HUES48 (cell line): ENCODE results near the gene FHIT.
"Not testable (repeated sequence)": the region's sequence is repeated elsewhere in the genome, so short reads cannot be mapped to it uniquely, and the experiment has no call there.

Experiments
- H3K27ac ChIP-seq: one replicate; pipeline ENCODE4 v1.7.0; 2013; ENCODE audit warnings: low read depth, low read length, inconsistent platforms
- H3K27me3 ChIP-seq: 2 replicates; pipeline ENCODE4 v1.6.1; 2013; ENCODE audit warnings: mild to moderate bottlenecking, low read length; ENCODE audit not compliant: control insufficient read depth, insufficient read depth
- H3K36me3 ChIP-seq: 2 replicates; pipeline ENCODE4 v1.6.1; 2013; ENCODE audit warnings: low read length; ENCODE audit not compliant: control insufficient read depth, insufficient read depth
- H3K4me1 ChIP-seq: 2 replicates; pipeline ENCODE4 v1.6.1; 2013; ENCODE audit warnings: mild to moderate bottlenecking, low read length; ENCODE audit not compliant: control insufficient read depth, insufficient read depth
- H3K4me3 ChIP-seq: 2 replicates; pipeline ENCODE4 v1.5.1; 2013; ENCODE audit warnings: mild to moderate bottlenecking, low read depth, low read length
- H3K9ac ChIP-seq: 2 replicates; pipeline ENCODE4 v1.6.1; 2013; ENCODE audit warnings: mild to moderate bottlenecking, low read depth, low read length, moderate library complexity
- H3K9me3 ChIP-seq: 2 replicates; pipeline ENCODE4 v1.6.1; 2013; ENCODE audit warnings: low read length; ENCODE audit not compliant: control insufficient read depth, insufficient read depth

The FHIT gene

GRCh38 chr3:61035573-61035972, 215.7 kb downstream of the FHIT start:
- no peak overlapping the region for H3K9ac ChIP-seq
- H3K27ac ChIP-seq: no peak overlapping the region
- no peak overlapping the region for H3K4me3 ChIP-seq
- H3K27me3 ChIP-seq: no peaks in the 10 kb centered on the region
- H3K4me1 ChIP-seq: no peaks in the 10 kb centered on the region
- no peaks in the 10 kb centered on the region for H3K36me3 ChIP-seq
- no peaks in the 10 kb centered on the region; the same call in 1 of the 2 replicates for H3K9me3 ChIP-seq

GRCh38 chr3:61032991-61033390, 218.3 kb downstream of the FHIT start:
- Histone ChIP-seq H3K9me3 (no peaks in the 10 kb centered on the region), H3K9ac (no peak overlapping the region), H3K27ac (no peak overlapping the region), H3K4me3 (no peak overlapping the region), H3K36me3 (no peaks in the 10 kb centered on the region), H3K27me3 (no peaks in the 10 kb centered on the region), H3K4me1 (no peaks in the 10 kb centered on the region)

DNA sequence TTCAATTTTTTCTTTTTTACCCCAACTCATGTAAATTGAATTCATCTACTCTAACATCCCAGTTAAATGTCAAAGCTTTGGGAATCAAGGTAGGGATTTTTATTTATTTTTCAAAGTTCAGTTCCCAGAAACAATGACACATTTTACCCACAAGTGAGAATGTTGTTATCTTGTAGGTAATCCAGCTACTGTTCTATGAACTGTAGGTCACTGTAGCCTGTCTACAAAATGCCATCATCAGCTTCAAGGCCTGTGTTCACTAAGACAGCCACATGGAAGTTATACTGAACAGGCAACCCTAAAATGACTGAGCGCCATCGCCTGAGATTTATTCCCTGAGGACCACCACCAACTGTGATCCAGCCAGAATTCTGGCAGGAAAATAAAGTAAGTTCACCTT, 219.7 kb downstream of the FHIT start:
- no peak overlapping the region for H3K4me3 ChIP-seq
- H3K9ac ChIP-seq: no peak overlapping the region
- H3K4me1 ChIP-seq: no peaks in the 10 kb centered on the region
- no peaks in the 10 kb centered on the region for H3K9me3 ChIP-seq
- no peaks in the 10 kb centered on the region for H3K36me3 ChIP-seq
- no peaks in the 10 kb centered on the region for H3K27me3 ChIP-seq
- no peak overlapping the region for H3K27ac ChIP-seq

GRCh38 chr3:61030469-61031035, 220.7 kb downstream of the FHIT start:
- no peak overlapping the region for H3K27ac ChIP-seq
- no peaks in the 10 kb centered on the region for H3K9me3 ChIP-seq
- H3K4me1 ChIP-seq: no peaks in the 10 kb centered on the region
- no peak overlapping the region for H3K4me3 ChIP-seq
- H3K9ac ChIP-seq: no peak overlapping the region
- no peaks in the 10 kb centered on the region for H3K36me3 ChIP-seq
- H3K27me3 ChIP-seq: no peaks in the 10 kb centered on the region

GRCh38 chr3:61029194-61029593, 222.1 kb downstream of the FHIT start:
- no peak overlapping the region for H3K9ac ChIP-seq
- H3K4me1 ChIP-seq: no peaks in the 10 kb centered on the region
- H3K9me3 ChIP-seq: no peaks in the 10 kb centered on the region
- no peak overlapping the region for H3K4me3 ChIP-seq
- no peak overlapping the region for H3K27ac ChIP-seq
- H3K36me3 ChIP-seq: no peaks in the 10 kb centered on the region
- H3K27me3 ChIP-seq: no peaks in the 10 kb centered on the region

DNA sequence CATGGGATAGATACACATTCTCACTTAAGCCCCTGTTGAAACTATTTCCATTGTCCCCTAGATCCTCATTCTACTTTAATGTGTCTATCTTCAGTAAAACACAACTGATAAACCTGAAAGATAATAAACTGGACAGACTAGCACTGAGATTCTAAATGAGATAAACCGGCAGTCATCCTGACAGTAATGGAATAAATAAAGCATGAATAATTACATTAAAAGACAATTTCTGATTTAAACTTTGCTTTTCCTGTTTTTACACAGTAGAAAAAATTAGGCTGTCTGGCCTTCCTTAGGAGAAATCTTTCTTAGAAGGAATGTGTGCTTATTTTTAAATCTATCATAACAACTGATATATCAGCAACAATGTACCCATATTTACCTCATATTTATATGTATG, 232.4 kb downstream of the FHIT start:
- Histone ChIP-seq H3K27me3 (no peaks in the 10 kb centered on the region), H3K27ac (no peak overlapping the region), H3K9ac (no peak overlapping the region), H3K36me3 (no peaks in the 10 kb centered on the region), H3K4me1 (peaks cover 4% of the 10 kb centered on the region; the same call in 1 of the 2 replicates), H3K4me3 (no peak overlapping the region), H3K9me3 (no peaks in the 10 kb centered on the region)

DNA sequence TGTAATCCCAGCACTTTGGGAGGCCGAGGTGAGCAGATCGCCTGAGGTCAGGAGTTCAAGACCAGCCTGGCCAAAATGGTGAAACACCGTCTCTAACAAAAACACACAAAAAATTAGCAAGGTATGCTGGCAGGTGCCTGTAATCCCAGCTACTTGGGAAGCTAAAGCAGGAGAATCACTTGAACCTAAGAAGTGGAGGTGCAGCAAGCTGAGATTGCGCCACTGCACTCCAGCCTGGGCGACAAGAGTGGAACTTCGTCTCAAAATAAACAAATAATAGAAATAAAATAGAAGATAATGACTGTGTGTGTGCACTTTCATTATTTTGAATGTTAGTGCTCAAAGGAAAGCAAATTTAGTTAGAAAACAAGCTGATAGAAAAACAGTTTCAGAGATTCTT, 234.2 kb downstream of the FHIT start:
- H3K27ac ChIP-seq, H3K9ac ChIP-seq, H3K9me3 ChIP-seq, H3K27me3 ChIP-seq, H3K36me3 ChIP-seq, H3K4me1 ChIP-seq, H3K4me3 ChIP-seq: not testable (repeated sequence)

GRCh38 chr3:61015859-61016258, 235.4 kb downstream of the FHIT start:
- Histone ChIP-seq H3K9me3 (no peaks in the 10 kb centered on the region), H3K27me3 (no peaks in the 10 kb centered on the region), H3K27ac (no peak overlapping the region), H3K36me3 (no peaks in the 10 kb centered on the region), H3K4me1 (peaks cover 4% of the 10 kb centered on the region; the same call in 1 of the 2 replicates), H3K9ac (no peak overlapping the region), H3K4me3 (no peak overlapping the region)

DNA sequence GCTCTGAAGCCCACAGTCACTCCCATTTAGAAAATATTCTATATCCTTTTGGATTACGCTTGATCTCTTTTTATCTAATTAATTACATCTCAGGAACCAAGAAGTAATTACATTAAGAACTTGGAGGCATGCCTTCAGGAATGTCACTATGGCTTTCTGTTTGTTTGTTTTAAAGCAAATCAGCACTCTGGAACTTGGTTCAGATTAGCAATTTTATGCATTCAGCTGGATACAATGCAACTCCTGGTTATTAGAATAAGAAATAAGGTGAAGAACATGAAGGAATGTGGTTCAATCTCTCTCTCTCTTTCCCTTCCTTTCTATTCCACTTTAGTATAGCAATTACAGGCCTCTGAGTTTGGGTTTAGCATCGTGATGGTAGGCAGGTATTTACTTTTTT, 235.8 kb downstream of the FHIT start:
- no peaks in the 10 kb centered on the region for H3K27me3 ChIP-seq
- H3K9me3 ChIP-seq: no peaks in the 10 kb centered on the region
- no peak overlapping the region for H3K27ac ChIP-seq
- peaks cover 4% of the 10 kb centered on the region; the same call in 1 of the 2 replicates for H3K4me1 ChIP-seq
- no peaks in the 10 kb centered on the region for H3K36me3 ChIP-seq
- no peak overlapping the region for H3K9ac ChIP-seq
- no peak overlapping the region for H3K4me3 ChIP-seq

GRCh38 chr3:61008998-61009380, 242.3 kb downstream of the FHIT start:
- no peak overlapping the region for H3K4me3 ChIP-seq
- no peaks in the 10 kb centered on the region for H3K27me3 ChIP-seq
- H3K4me1 ChIP-seq: peaks cover 4% of the 10 kb centered on the region; the same call in 1 of the 2 replicates
- H3K36me3 ChIP-seq: no peaks in the 10 kb centered on the region
- H3K9ac ChIP-seq: no peak overlapping the region
- no peak overlapping the region for H3K27ac ChIP-seq
- no peaks in the 10 kb centered on the region for H3K9me3 ChIP-seq

DNA sequence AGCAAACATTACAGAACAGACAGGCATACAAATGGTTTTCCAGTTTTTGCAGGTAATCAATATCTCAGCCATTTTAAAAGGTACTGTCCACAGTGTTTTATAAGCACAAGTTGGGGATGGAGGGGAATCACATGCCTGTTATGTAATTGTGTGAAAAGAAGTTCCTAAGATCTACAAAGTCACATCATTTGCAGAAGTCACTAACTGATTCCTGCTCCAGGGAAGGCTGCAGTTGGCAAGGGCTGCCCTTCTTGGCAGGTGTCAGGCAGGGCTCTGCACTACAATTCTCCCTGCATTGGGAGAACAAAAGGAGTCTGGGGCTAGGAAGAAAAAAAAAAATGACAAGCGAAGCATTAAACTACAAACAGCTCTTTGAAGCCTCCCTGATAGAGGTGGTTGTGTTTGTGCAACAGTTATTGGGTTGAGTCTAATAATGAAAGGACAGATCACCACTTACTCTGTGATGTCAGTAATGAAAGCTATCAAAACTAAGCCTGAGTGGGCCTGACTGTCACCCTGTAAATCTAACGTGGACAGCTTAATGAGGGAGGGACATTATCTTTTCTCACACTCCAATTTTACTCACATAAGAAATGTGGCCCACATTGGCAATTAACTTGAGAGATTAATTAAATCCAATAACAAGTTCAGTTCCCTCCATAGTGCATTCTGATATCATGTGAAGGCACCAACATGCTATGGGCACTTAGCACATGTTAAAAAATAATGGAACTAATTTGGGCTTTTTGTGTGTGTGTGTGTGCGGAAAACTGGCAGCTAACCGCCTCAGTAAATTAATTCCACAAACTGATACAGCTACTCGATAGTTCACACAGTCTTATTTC, 242.9 kb downstream of the FHIT start:
- H3K27ac ChIP-seq: no peak overlapping the region
- H3K27me3 ChIP-seq: no peaks in the 10 kb centered on the region
- H3K4me3 ChIP-seq: no peak overlapping the region

More for the DNA sequence above, 242.9 kb downstream of the FHIT start:
- Histone ChIP-seq H3K9me3 (no peaks in the 10 kb centered on the region), H3K9ac (no peak overlapping the region), H3K36me3 (no peaks in the 10 kb centered on the region), H3K4me1 (peaks cover 4% of the 10 kb centered on the region; the same call in 1 of the 2 replicates)
